ENCODE results near the gene S100A8.

S100A8 gene

GRCh38 chr1:153395136-153395685 is 4.3 kb upstream of the S100A8 start:
- no peak for DNase-seq
- H3K4me3 ChIP-seq (ENCODE audit: low read depth, low read length) = no peak overlapping the region
- in situ Hi-C loops (cut with HindIII; ENCODE audit: low pct_ligation_motif_present, low sequenced_read_pairs) = no loop called here
- no peak overlapping the region for H3K27ac ChIP-seq
- no peaks in the 10 kb centered on the region for H3K36me3 ChIP-seq (replicated peaks)
- H3K27me3 ChIP-seq (replicated peaks) = no peaks in the 10 kb centered on the region
- no peak for TF ChIP-seq CTCF (IDR thresholded peaks at IDR 0.05; ENCODE audit: low read depth, low read length, missing control alignments)

- Histone ChIP-seq H3K36me3 (replicated peaks) (no peaks in the 10 kb centered on the region), H3K4me3 (ENCODE audit: low read depth, low read length) (no peak overlapping the region), H3K27ac (no peak overlapping the region), H3K27me3 (replicated peaks) (no peaks in the 10 kb centered on the region)
- in situ Hi-C loops (cut with HindIII; ENCODE audit: low pct_ligation_motif_present, low sequenced_read_pairs) = no loop called here
- no peak for DNase-seq
- TF ChIP-seq CTCF (IDR thresholded peaks at IDR 0.05; ENCODE audit: low read depth, low read length, missing control alignments) = no peak
Observed at GRCh38 chr1:153394391-153394790, 3.5 kb upstream of the S100A8 start.

GRCh38 chr1:153393926-153394325 is 3.1 kb upstream of the S100A8 start:
- Histone ChIP-seq H3K27me3 (replicated peaks) (no peaks in the 10 kb centered on the region), H3K4me3 (ENCODE audit: low read depth, low read length) (no peak overlapping the region), H3K27ac (no peak overlapping the region), H3K36me3 (replicated peaks) (no peaks in the 10 kb centered on the region)
- no peak for DNase-seq
- in situ Hi-C loops (cut with HindIII; ENCODE audit: low pct_ligation_motif_present, low sequenced_read_pairs) = no loop called here
- no peak for TF ChIP-seq CTCF (IDR thresholded peaks at IDR 0.05; ENCODE audit: low read depth, low read length, missing control alignments)

- DNase-seq = no peak
- Histone ChIP-seq H3K4me3 (ENCODE audit: low read depth, low read length) (no peak overlapping the region), H3K36me3 (replicated peaks) (no peaks in the 10 kb centered on the region), H3K27me3 (replicated peaks) (no peaks in the 10 kb centered on the region), H3K27ac (no peak overlapping the region)
- in situ Hi-C loops (cut with HindIII; ENCODE audit: low pct_ligation_motif_present, low sequenced_read_pairs) = no loop called here
- no peak for TF ChIP-seq CTCF (IDR thresholded peaks at IDR 0.05; ENCODE audit: low read depth, low read length, missing control alignments)
Observed at GRCh38 chr1:153392822-153393221, 1.9 kb upstream of the S100A8 start.

- TF ChIP-seq CTCF (IDR thresholded peaks at IDR 0.05; ENCODE audit: low read depth, low read length, missing control alignments) = no peak
- Histone ChIP-seq H3K27me3 (replicated peaks) (no peaks in the 10 kb centered on the region), H3K4me3 (ENCODE audit: low read depth, low read length) (no peak overlapping the region), H3K36me3 (replicated peaks) (no peaks in the 10 kb centered on the region), H3K27ac (no peak overlapping the region)
- DNase-seq = no peak
- in situ Hi-C loops (cut with HindIII; ENCODE audit: low pct_ligation_motif_present, low sequenced_read_pairs) = no loop called here
Observed at GRCh38 chr1:153392258-153392657, 1.4 kb upstream of the S100A8 start.
